DMS114 treated with DMSO at 0.1 percent for 48 hours (cell line): ENCODE data around the gene SECISBP2.

Source experiments
- DNase-seq: peaks from one replicate; lab custom pipeline; 2025; ENCODE audit not compliant: unreplicated experiment; lab: John Stamatoyannopoulos, UW

SECISBP2 gene

GRCh38 chr9:89346696-89347095, 28.4 kb downstream of the SECISBP2 start:
- no peak for DNase-seq

- DNase-seq = no peak
Measured at GRCh38 chr9:89347651-89348050, 29.4 kb downstream of the SECISBP2 start.

- no peak for DNase-seq
Measured at GRCh38 chr9:89349607-89350006, 31.3 kb downstream of the SECISBP2 start.

GRCh38 chr9:89350988-89351557, 32.8 kb downstream of the SECISBP2 start:
- DNase-seq = no peak

- DNase-seq = no peak
Measured at GRCh38 chr9:89351584-89352300, 33.4 kb downstream of the SECISBP2 start.

- DNase-seq = no peak
Measured at GRCh38 chr9:89352451-89352850, 34.2 kb downstream of the SECISBP2 start.

GRCh38 chr9:89352874-89353649, 34.8 kb downstream of the SECISBP2 start:
- DNase-seq = no peak

GRCh38 chr9:89353989-89354388, 35.7 kb downstream of the SECISBP2 start:
- DNase-seq = no peak

- DNase-seq = no peak
Measured at GRCh38 chr9:89354471-89354870, 36.2 kb downstream of the SECISBP2 start.

- no peak for DNase-seq
Measured at GRCh38 chr9:89356782-89357181, 38.5 kb downstream of the SECISBP2 start.

GRCh38 chr9:89357331-89358197, 39.3 kb downstream of the SECISBP2 start:
- no peak for DNase-seq

GRCh38 chr9:89358376-89358916, 40.1 kb downstream of the SECISBP2 start:
- no peak for DNase-seq

- no peak for DNase-seq
Measured at GRCh38 chr9:89358985-89359384, 40.7 kb downstream of the SECISBP2 start.

- DNase-seq = no peak
Measured at GRCh38 chr9:89359751-89360261, 41.5 kb downstream of the SECISBP2 start.

- DNase-seq = no peak
Measured at GRCh38 chr9:89360465-89360864, 42.2 kb downstream of the SECISBP2 start.

- no peak for DNase-seq
Measured at GRCh38 chr9:89361031-89361430, 42.7 kb downstream of the SECISBP2 start.

- no peak for DNase-seq
Measured at GRCh38 chr9:89361816-89362646, 43.7 kb downstream of the SECISBP2 start.

GRCh38 chr9:89362647-89363310, 44.5 kb downstream of the SECISBP2 start:
- no peak for DNase-seq

GRCh38 chr9:89363311-89363670, 45.0 kb downstream of the SECISBP2 start:
- no peak for DNase-seq
